Epithelial cell of proximal tubule (primary cell): Measurements from ENCODE around the gene ARL6IP4. TPM values are rescaled to one million over a fixed set of nuclear protein-coding genes. Genes with fewer than 3 reads are reported as not detected.

Source experiments
- DNase-seq: peaks from one replicate; pipeline ENCODE4 v3.0.0-alpha.2; 2011; ENCODE audit warnings: low read depth
- H3K4me3 ChIP-seq: 2 replicates; pipeline ENCODE4 v1.5.1; 2011; ENCODE audit warnings: low read depth, mild to moderate bottlenecking, low read length
- CTCF ChIP-seq: conservative IDR thresholded peaks from 2 replicates; pipeline ENCODE4 v1.5.1; 2012; ENCODE audit warnings: low read depth, mild to moderate bottlenecking, low read length
- total RNA-seq: library from RNA; depleted of rRNA; stranded (reverse); fragments of >200 nt; gene quantifications from 2 replicates; pipeline ENCODE4 v1.2.3, GENCODE V29; 2015

ARL6IP4 gene
- total RNA-seq, 1 donor from 2014 or later: 315 TPM

DNA sequence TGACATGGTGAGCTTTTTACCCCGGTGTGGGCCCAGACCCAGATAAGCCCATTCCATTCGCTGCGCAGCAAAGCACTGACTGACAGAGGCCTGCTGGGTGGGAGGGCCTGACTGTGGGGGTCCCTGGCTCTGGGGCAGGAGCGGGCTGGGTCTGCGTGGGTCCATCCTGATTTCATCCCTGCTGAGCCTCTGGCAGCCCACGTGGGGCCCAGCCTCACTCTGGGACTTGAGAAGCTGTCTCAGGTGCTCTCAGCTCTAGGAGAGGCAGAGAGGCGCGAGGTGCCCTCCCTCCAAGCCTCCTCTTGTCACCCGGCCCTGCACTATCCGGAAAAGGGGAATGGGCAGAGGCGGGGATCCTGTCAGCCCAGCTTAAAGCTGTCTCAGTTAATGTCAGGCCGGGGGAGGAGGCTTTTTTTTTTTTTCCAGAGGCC, 15.1 kb upstream of the ARL6IP4 start:
- no peak for DNase-seq
- H3K4me3 ChIP-seq: peak overlapping the region; percentile 89
- TF ChIP-seq CTCF: no peak

DNA sequence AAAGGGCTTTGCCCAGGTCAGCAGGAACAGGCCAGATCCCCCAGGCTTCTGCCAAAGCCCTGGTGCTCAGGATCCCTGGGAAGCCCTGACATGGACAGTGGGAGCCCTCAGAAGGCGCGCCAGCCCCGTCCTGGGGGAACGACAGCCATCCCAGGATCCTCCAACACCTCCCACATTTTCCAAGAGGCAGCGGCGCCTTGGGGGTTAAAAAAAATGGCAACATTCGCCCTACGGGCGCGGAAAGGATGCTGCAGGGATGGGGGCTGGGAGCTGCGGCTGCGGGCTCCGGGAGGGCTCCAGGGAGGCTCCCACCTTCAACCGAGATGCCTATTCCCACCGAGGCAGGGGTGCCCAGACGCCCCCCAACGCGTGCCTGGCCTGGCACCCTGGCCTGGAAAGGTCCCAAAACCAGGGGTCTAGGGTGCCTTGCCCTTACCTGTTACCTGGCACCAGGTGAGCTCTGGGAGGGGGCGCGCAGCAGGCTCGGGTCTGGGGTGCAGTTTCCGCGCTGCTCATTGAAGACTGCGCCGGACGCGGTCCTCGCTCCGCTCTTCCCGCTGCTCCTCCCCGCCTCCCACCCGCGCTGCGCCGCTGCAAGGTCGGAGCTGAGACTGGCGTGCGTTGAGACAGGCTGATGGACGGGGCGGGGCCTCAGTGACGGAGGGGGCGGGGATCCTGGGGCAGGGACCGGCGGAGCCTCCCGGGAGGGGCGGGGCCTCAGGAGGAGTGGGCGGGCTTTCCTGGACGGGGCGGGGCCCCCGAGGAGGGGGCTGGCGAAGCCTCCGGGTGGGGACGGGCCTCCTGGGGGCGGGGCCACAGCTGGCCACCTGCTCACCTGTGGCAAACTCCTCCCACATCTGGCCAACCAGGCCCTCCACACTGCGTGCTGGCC, 14.4 kb upstream of the ARL6IP4 start, which contains the start of gene ABCB9:
Gene ABCB9, minus strand, starts transcription at position 613 of the 892 bp plus-strand sequence. CDS start 6,228 bp downstream, outside the sequence.
- H3K4me3 ChIP-seq: peak within 1 kb of the TSS; percentile 89
- TF ChIP-seq CTCF: no peak
- no peak for DNase-seq

DNA sequence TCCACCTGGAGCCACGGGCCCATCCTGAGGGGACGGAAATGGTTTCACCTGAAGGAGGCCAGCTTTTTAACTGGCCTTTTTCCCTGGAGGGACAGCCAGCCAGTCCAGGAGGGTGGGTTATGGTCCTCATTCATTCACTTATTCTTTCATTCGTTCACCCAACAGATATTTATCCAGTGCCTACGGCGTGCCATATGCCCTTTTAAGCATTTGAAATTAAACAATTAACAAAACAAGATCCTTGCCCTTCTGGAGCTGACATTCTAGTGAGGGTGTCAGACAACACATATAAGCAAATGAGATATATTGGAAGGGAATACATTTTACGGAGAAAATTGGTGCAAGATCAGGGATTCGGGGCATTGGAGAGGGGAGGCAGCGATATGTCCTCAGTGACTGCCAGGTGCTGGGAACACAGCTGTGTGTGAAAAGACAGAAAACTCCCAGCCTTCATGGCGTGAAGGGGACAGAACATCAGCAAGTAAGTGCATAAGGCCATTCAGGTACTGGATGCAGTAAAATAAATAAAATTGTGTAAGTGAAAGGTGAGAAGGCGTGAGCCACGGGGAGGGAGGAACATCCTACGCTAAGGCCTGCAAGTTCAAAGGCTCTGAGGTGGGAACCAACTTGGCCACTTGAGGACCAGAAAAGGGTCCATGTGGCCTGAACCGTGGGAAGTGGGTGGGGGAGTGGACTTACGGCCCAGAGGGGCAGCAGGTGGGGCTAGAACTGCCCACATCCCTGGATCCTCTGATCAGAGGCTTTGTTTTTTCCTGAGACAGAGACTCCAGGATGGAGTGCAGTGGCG, 13.5 kb upstream of the ARL6IP4 start:
- TF ChIP-seq CTCF: no peak
- H3K4me3 ChIP-seq: peak overlapping the region; percentile 31
- DNase-seq: no peak

GRCh38 chr12:122968104-122968503, 12.4 kb upstream of the ARL6IP4 start:
- no peak overlapping the region for H3K4me3 ChIP-seq
- no peak for TF ChIP-seq CTCF
- no peak for DNase-seq

- no peak for TF ChIP-seq CTCF
- no peak for DNase-seq
- H3K4me3 ChIP-seq: no peak overlapping the region
Observed at GRCh38 chr12:122969676-122970075, 10.8 kb upstream of the ARL6IP4 start.

DNA sequence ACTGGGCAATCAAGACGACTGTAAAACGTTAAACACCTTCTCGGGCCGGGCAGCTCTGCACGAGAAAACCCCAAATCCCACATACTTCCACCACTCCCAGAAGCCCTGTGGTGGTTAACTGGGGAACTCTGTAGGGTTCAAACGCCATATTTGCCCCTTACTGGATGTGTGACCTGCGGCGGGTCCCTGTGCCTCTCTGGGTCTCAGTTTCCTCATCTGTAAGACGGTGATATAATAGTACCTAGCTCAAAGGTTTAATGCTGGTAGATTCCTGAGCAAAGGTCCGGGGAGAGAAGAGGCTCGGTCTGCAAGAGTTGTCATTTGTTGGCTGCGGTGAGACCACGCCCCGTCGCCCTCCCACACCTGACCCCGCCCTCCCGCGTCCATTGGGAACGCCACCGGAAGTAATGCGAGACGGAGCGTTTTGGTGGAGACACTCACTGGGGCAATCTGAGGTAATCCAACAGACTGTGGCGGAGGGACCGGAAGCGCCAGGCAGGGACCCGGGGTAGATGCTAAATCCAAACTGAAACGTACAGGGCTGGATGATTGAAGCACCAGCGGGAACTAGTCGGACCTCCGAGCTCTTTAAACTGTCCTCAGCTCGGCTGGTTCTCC, 6.1 kb upstream of the ARL6IP4 start:
- H3K4me3 ChIP-seq: peak overlapping the region; percentile 92
- peak; percentile 91 for DNase-seq
- no peak for TF ChIP-seq CTCF
